Gastroesophageal sphincter (tissue), 3 donors: ENCODE results near the gene TMEM101.
"Not testable (repeated sequence)": the region's sequence is repeated elsewhere in the genome, so short reads cannot be mapped to it uniquely, and the experiment has no call there.

Source experiments
- CTCF ChIP-seq, 4 experiments: fragments of 200-600 bp in 2 of 4; fragments of 450-650 bp in 2 of 4; sonication (generic) in 1 of 4; IDR thresholded peaks; one replicate each; pipeline ENCODE4 v1.5.1; 2017 to 2019; ENCODE audit warnings: antibody characterized with exemption in 4 of 4, mild to moderate bottlenecking in 2 of 4, moderate library complexity in 2 of 4
- EP300 ChIP-seq: sonication (generic); formaldehyde crosslinking; IDR thresholded peaks from one replicate; pipeline ENCODE4 v1.6.1; 2017; ENCODE audit warnings: antibody characterized with exemption, mild to moderate bottlenecking
- POLR2AphosphoS5 ChIP-seq: sonication (generic); formaldehyde crosslinking; IDR thresholded peaks from one replicate; pipeline ENCODE4 v1.6.1; 2017; ENCODE audit warnings: antibody characterized with exemption

GRCh38 chr17:43997180-43997579 is 17.6 kb downstream of the TMEM101 start:
- not testable (repeated sequence) for TF ChIP-seq EP300; CTCF (IDR thresholded peaks at IDR 0.05); POLR2AphosphoS5
